Mucosa of descending colon (tissue), 3 donors: ENCODE measurements around the gene VPS26C. TPM values are rescaled to one million over a fixed set of nuclear protein-coding genes. Genes with fewer than 3 reads are reported as not detected.

Experiments used
- ATAC-seq: fragments of 200-7000 bp; cut with Tn5 transposase; one replicate; pipeline ENCODE4 v1.9.1; 2020; ENCODE audit warnings: mild to moderate bottlenecking, moderate library complexity
- DNase-seq, 3 donors: peaks; one replicate each; pipeline ENCODE4 v3.0.0-alpha.2; 2020
- H3K36me3 ChIP-seq: fragments of 200-600 bp; one replicate; pipeline ENCODE4 v1.8.0; 2021; ENCODE audit warnings: low read depth, mild to moderate bottlenecking
- H3K4me1 ChIP-seq: fragments of 200-600 bp; one replicate; pipeline ENCODE4 v1.8.0; 2021; ENCODE audit warnings: low read depth, mild to moderate bottlenecking
- H3K4me3 ChIP-seq: fragments of 200-600 bp; one replicate; pipeline ENCODE4 v1.8.0; 2021; ENCODE audit warnings: mild to moderate bottlenecking
- H3K9me3 ChIP-seq: fragments of 200-600 bp; one replicate; pipeline ENCODE4 v1.8.0; 2021; ENCODE audit warnings: mild to moderate bottlenecking
- intact Hi-C, 2 donors: fragments of 100-400 bp; cut with DNase I in 1 of 2; cut with micrococcal nuclease in 1 of 2; formaldehyde crosslinking; loops; one replicate each; pipeline versions ENCODE4 v1.11.0 to v1.11.1; 2022; cut with DNase I, micrococcal nuclease
- total RNA-seq, 3 donors: library from RNA; stranded (reverse); fragmentation: NEBNext Ultra II Directional in 2 of 3; extraction: Animal tissue kit (Norgen Biotek cat#: 25700) in 2 of 3; gene quantifications; one replicate each; pipeline versions ENCODE4 v1.2.1 to v1.2.4, GENCODE V29; 2021 to 2023
- TF ChIP-seq, protein P1 (sequence below): fragments of 200-600 bp; IDR thresholded peaks from one replicate; pipeline ENCODE4 v1.8.0; 2022; ENCODE audit warnings: antibody characterized with exemption, mild to moderate bottlenecking
- donor health status: DM: no; HTN: no; CAD: no; lungs with moderate emphysema.
- donor health status: DM: no; HTN: no; CAD: no.
- donor health status: DM: no; HTN: yes; CAD: no.

VPS26C gene
- total RNA-seq, 3 donors from 2014 or later, result 62.7 to 72.4 (median 71.8) TPM

DNA sequence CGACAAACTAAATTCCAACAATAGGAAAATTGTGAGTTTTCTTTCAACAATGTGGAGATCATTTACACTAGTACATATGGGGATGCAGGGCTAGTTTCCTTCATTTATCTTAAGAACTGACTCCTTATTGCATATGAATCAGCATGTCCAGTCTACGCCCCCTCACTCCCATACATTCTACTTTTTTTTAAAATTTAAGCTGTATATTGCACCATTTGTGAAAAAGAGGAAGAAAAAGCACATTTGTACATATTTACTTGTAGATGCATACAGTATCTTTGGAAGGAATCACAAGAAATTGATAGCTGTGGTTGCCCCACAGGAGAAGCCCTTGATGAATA, 15.9 kb downstream of the VPS26C start:
- no peak for ATAC-seq

DNA sequence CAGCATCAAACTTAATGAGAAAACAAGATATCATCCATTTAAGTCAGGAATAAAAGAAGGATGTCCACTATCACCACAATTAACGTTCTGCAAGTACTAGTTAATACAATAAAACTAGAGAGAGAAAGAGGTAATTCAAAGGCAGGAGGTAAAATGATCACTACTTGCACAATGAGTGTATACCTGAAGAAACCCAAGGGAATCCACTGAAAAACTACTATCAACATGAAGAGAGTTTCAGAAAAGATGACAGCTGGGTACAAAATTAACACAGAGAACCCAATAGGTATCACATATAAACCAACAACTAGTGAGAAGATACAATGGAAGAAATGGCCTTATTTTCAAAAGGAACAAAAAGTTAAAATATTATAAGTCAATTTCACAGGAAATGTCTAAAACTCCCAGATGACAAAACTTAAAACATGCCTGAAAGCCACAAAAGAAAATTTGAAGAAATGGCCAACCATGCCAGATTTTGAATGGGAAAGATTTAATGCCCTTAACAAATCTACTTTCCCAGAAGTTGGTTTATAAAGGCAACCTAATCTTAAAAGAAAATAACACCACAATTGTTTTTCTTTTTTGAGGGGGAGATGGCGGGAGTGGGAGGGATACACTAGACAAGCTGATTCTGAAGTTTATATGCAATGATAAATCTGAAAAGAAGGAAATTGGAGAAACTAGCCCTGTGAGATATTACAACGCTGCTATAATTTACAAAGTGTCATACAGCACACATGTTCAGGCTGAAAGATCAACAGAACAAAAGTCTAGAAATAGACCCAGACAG, 17.8 kb downstream of the VPS26C start:
- intact Hi-C loops, result no loop called here
- no peak overlapping the region for H3K4me3 ChIP-seq
- no peaks in the 10 kb centered on the region for H3K9me3 ChIP-seq
- no peaks in the 10 kb centered on the region for H3K36me3 ChIP-seq
- DNase-seq, result no peak
- no peaks in the 10 kb centered on the region for H3K4me1 ChIP-seq
- TF ChIP-seq, protein P1, sequence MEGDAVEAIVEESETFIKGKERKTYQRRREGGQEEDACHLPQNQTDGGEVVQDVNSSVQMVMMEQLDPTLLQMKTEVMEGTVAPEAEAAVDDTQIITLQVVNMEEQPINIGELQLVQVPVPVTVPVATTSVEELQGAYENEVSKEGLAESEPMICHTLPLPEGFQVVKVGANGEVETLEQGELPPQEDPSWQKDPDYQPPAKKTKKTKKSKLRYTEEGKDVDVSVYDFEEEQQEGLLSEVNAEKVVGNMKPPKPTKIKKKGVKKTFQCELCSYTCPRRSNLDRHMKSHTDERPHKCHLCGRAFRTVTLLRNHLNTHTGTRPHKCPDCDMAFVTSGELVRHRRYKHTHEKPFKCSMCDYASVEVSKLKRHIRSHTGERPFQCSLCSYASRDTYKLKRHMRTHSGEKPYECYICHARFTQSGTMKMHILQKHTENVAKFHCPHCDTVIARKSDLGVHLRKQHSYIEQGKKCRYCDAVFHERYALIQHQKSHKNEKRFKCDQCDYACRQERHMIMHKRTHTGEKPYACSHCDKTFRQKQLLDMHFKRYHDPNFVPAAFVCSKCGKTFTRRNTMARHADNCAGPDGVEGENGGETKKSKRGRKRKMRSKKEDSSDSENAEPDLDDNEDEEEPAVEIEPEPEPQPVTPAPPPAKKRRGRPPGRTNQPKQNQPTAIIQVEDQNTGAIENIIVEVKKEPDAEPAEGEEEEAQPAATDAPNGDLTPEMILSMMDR, result no peak
- ATAC-seq, result no peak

More for the DNA sequence above, 15.9 kb downstream of the VPS26C start:
- Histone ChIP-seq H3K36me3 (no peaks in the 10 kb centered on the region), H3K4me3 (no peak overlapping the region), H3K4me1 (no peaks in the 10 kb centered on the region), H3K9me3 (no peaks in the 10 kb centered on the region)
- intact Hi-C loops, result no loop called here
- TF ChIP-seq, protein P1, result no peak
- DNase-seq, result no peak

DNA sequence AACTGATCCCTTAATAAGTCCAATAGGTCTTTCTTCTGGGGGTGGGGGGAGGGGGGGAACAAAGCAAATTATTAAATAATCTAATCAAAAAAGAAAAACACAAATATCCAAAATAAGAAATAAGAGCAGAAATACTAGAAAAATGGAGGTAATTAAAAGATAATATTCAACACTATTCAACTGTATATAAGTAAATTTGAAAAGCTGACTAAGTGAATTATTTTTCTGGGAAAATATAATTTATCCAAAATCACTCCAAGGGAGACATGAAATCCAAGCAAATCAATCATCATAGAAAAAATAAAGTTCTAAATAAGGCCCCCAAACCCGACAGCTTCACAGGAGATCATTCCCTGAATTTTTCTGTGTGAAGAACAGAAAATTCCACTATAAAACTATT, 18.8 kb downstream of the VPS26C start:
- DNase-seq, result no peak
- TF ChIP-seq, protein P1, result no peak
- no peak for ATAC-seq
- intact Hi-C loops, result no loop called here
- no peaks in the 10 kb centered on the region for H3K36me3 ChIP-seq
- no peak overlapping the region for H3K4me3 ChIP-seq
- no peaks in the 10 kb centered on the region for H3K4me1 ChIP-seq
- H3K9me3 ChIP-seq, result no peaks in the 10 kb centered on the region

DNA sequence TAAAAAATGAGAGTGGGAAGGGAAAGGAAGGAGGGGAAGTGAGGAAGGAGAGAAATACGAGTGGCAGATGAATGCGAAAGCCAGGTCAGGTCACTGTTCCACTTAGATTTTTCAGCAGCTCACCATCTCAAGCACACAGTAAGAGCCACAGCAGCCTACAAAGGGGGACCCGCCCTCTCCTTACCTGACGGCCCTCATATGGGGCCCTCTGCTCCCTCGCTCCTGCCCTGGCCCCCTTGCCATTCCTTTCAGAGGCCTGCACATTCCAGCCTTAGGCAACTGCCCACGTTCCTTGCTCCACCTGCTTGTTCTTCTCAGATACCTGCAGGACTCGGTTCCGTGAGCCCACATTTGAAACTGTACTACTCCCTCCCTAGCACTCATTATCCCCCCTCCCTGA, 22.0 kb downstream of the VPS26C start:
- Histone ChIP-seq H3K36me3 (no peaks in the 10 kb centered on the region), H3K4me1 (no peaks in the 10 kb centered on the region), H3K4me3 (no peak overlapping the region), H3K9me3 (no peaks in the 10 kb centered on the region)
- TF ChIP-seq, protein P1, result no peak
- ATAC-seq, result no peak
- no peak for DNase-seq
- intact Hi-C loops, result no loop called here

DNA sequence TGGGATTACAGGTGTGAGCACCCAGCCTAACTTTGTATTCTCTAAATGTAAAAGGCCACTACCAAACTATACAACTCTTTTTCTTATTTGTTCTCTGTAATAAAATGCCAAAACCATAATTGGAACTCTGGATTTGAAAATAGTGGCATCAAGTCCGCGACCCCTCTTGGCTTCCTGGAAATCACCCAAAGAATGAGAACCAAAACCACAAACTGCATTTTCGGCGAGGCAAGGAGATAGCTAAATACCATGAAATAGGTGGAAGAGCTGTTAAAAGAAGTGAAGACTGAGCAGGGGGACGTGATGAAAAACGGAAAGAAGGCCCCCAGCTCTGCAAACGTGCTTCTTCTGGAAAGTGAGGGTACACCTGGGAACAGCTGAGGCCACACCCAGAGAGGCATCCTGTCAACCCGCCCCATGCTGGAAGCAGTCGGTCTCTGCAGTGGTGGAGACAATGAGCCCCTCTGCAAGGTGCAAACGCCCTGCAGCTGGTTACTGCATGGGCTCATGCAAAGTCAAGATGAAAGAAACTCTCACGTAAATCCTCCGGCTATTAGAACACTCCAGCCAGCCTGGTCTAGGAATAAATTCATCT, 22.5 kb downstream of the VPS26C start:
- Histone ChIP-seq H3K4me3 (no peak overlapping the region), H3K4me1 (no peaks in the 10 kb centered on the region), H3K9me3 (no peaks in the 10 kb centered on the region), H3K36me3 (no peaks in the 10 kb centered on the region)
- DNase-seq (no peak), ATAC-seq (no peak)
- intact Hi-C loops, result no loop called here
- TF ChIP-seq, protein P1, result no peak
